HG03097 (cell line): ENCODE measurements around the gene BDH1.
"Not testable (repeated sequence)": the region's sequence is repeated elsewhere in the genome, so short reads cannot be mapped to it uniquely, and the experiment has no call there.

Experiments
- ATAC-seq: cut with Tn5 transposase; IDR thresholded peaks from one replicate; pipeline ENCODE4 v1.9.1; 2021; ENCODE audit not compliant: unreplicated experiment, low FRiP score

Gene BDH1

DNA sequence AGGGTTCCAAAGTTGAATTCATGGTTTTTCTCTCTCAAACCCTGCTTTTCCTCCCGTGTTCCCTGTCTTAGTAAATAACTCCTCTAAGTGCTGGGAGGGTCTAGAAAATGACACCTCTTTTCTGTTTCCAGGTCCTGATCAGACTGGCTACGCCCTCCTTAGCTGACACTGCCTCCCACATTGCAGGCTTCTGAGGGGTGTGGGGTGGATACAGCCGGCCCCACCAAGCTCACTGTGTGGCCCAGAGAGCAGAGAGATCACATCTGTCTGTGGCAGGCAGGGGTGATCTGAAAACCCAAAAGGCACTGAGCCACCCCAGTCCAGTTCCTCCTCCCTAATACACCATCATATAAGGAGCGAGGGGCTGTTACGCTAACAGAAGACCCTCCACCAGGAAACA, 62.7 kb downstream of the BDH1 start:
- no peak for ATAC-seq

DNA sequence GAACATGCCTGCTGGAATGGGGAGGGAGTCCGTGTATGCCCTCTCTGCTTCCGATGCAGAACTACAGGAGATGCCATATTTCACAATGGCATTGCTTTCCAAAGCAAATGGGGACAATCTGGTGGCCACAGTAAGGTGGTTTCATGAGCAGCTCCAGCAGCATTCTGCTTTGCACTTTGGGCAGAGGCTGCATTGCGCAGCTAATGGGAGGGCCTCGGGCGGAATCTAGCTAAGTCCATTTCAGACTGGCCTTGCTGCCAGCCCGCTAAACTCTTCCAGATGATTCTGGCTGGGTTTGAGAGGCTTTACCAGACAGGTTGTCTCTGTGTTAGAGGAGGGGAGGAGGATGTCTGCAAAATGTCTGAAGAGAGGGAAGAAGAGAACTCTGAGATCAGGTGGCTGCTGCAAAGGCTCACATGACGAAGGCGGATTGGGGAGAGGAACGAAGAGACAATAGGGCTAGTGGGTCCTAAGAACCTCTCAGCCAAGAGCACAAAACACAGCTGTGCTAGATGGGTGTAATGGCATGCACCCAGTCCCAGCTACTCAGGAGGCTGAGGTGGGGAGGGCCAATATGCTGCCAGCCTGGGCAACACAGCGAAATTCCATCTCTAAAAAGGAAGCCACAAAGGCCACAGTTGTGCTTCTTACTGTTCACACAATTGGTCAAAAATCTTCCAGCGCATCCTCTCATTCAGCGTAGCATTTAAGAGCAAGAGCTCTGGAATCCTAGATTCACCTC, 63.7 kb downstream of the BDH1 start:
- no peak for ATAC-seq

DNA sequence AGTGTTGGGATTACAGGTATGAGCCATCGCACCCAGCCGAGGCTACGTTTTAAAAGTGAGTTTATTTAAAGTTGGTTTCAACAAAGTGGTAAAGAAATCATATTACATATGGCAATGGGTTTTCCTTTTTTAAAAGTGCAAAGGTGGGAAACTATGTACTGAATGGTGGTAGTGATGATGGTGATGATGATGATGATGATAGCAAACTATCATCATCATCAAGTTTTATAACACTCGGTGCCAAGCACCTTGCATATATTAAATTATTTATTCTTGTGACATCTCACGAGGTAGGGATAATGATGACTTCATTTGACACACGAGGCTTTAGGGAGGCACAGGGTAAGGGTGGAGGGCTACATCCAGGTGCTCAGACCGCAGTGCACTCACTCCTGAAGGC, 64.3 kb downstream of the BDH1 start:
- ATAC-seq: no peak

- ATAC-seq: no peak
Measured at GRCh38 chr3:197490098-197491058, 65.4 kb downstream of the BDH1 start.

DNA sequence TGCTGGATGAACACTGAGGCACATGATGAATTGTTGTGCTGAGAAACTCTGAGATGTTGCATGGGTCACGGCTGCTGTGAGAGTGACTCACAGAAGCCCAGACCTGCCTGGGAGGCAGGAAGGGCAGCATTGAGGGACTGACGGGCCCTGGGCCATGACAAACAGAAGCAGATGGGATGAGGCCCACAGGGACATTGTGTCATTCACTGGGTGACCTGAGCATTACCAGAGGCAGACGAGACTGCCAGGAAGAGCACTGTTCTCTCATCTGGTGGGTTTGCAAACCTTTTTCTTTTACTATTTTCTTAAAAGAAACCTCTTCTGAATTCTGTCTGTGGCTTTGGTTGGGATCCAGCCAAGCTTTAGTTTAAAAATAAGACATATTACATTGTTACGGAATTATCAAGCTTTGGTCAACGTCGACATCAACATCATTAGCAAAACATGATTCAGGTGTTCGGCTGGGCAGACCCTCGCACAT, 67.8 kb downstream of the BDH1 start:
- no peak for ATAC-seq

DNA sequence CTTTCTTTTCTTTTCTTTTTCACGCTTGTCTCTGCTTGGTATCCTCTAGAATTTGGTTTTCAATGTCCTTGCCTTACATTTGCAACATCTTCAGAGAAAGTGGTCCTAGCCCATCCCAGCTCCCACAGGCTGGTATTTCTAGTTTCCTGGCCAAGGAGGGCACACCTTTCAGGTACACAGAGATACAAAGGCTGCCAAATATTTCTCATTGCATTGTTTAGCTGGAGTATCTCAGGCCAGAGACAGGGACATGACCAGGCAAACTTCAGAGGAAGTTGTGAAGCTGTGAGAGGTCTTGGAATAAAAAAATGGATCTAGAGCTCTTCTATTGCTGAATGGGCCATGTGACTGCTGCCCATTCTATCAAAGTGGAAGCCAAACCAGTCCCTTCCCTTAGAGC, 68.9 kb downstream of the BDH1 start:
- no peak for ATAC-seq

- no peak for ATAC-seq
Measured at GRCh38 chr3:197485143-197485542, 70.6 kb downstream of the BDH1 start.

DNA sequence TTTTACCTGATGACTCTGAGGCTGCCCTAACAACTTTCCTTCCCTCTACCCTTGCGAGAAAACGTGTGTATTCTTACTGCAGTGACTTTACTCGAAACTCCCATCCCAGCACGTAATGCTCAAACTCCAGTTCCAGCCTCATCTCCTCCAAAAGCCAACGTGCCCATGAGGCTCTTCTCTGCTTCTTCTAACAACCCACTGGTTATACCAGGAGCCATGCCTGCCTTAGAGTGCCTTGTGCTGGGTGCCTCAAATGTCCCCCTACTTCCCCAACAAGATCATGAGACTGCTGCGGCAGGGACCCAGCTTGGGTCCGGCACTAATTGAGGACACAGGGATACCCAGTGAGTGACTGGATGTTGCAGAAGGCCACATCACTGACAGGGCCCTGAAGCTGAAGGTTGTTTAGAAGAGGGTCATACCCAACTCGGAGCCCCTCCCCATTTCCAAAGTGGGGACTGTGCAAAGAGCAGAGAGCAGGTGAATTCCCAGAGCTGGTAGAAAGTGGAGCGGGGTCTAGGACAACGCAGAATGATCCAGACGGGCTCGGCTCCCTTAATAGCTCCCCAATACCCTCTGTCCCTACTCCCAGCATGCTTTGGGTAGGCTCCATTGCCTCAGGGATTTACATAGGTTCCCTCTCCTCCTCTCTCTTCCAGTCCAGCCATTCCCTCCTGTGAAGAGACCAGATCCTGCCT, 71.4 kb downstream of the BDH1 start:
- no peak for ATAC-seq

DNA sequence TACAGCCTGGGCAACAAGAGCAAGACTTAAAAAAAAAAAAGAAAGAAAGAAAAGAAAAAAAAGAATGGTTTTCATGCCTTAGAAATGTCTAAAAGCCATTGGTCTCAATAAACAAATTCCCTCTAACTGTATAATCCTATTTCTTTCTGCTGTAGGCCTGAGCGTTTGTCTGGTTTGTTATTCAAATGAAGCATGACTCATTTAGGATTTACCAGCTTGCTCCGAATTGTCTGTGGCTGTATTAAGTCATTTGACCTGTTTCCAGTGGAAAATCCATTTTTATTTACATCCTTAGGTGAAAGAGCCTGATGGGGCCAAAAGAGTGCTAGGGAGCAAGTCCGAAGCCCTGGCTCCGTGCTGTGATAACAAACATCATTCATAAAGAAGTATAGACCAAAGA, 73.8 kb downstream of the BDH1 start:
- ATAC-seq: no peak

GRCh38 chr3:197480320-197480719, 75.4 kb downstream of the BDH1 start:
- no peak for ATAC-seq

DNA sequence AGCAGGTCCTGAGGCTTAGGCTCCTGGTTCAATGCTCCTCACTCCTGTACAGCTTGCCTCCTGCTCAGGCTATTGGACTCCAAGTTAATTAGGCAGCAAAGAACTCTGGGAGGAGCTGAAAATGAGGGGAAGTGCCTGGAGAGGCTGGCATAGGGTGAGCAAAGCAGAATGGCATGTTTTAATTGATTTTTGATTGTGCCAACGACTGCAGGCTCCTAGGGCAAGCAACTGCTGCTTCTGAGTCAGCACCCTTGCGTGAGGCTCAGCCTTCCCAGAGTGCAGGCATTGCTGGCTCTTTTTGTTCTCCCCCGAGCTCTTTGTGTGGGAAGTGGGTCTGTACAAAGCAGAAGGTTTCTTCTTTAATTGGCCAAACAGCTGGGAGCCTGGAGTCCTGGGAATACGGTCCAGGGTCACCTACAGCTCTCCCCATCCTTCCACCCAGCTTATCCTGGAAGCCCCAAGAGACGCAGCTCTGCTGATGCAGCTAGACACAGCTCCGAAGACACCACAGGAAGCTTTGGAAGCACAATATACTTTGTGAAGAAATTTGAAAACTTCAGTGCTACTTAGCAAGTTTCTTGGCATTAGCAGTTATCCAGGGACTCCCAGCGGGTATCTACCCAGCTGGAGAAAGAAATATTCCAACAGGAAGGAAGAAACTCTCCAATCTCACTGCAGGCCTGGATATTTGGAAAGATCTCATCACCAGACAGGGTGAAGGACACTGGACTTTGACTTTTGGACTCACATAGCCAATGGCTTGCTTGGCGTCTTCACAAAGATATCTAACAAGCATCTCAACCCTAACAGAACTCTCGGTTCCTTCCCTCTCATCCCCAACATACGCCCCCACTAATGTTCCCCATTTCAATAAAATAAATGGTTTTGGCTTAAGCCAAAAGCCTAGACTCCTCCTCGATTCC, 76.8 kb downstream of the BDH1 start:
- ATAC-seq: no peak

GRCh38 chr3:197477816-197478215, 78.0 kb downstream of the BDH1 start:
- ATAC-seq: not testable (repeated sequence)

GRCh38 chr3:197475997-197476525, 79.7 kb downstream of the BDH1 start:
- no peak for ATAC-seq

DNA sequence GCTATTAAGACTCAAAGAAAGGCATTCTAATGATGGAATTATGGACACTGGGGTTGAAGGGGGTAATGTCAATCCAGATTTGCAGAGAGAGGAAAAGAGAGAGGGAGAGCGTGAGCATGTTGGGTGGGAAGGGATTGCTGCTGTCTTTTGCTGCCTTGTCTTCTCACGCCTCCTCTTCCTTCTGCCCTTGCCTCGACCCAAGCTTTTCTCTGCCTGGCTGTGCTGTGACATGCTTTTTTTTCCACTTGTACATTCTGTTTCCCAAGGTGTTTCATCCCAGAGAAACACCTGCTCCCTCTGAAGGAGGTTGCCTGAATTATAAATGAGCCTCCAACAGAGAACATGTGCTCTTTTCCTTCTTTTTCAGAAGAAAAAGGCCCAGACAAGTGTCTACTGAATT, 80.3 kb downstream of the BDH1 start:
- ATAC-seq: no peak

DNA sequence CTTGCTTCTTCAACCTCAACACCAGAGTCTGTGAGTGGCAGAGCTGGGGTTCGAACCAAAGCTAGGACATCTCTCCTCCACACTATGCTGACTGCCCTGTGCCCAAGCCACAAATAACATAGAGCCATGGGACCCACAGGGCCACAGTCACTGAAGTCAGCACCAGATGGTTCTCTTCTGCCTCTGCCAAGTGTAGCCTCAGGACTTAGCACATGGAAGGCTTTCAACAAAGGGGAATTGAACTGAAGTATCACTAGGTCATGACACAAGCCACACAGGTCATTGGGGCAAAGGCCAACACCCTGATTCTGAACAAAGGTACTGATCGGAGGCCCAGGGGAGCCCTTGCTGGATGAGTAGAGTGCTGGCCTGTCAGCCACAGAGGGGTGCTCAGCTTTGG, 83.6 kb downstream of the BDH1 start:
- no peak for ATAC-seq

DNA sequence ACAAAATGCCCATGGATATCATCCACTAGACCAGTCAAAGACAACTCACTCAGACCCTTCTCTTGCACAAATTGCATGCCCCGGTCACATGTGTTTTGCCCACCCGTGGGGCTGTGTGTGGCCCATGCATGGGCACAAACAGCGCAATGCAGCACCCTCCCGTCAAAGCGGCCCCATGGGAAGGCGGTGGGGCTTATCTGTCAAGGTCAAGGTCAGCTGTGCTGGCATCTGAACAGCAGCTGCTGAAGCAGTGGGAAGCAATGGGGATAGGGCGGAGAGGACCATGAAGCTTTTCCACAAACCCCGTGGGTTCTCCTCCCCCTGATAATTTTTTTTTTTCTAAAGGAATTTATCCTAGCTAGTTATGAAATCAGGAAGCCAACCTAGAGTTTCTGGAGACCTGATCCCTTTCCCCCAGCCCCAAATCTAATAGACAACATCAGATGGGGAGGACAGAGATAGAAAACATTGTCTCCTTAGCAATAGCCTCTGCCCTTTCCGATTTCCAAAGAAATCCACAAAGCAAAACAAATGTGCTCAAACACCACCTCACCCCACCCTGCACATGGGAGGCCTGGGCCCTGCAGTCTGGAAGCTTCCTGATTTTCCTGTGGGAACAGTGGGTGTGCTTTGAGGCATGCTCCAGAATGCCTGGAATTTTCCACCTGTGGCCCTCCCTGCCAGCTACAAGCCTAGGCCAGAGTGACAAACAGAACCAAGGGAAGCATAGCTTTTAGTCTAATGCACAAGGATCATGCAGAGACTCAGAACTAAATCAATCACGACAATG, 84.4 kb downstream of the BDH1 start:
- no peak for ATAC-seq

GRCh38 chr3:197468866-197469382, 86.8 kb downstream of the BDH1 start:
- ATAC-seq: no peak

- ATAC-seq: no peak
Measured at GRCh38 chr3:197468167-197468566, 87.6 kb downstream of the BDH1 start.
